HepG2 (cell line): ENCODE measurements around the gene TOP1. TPM values are rescaled to one million over a fixed set of nuclear protein-coding genes. Genes with fewer than 3 reads are reported as not detected.

Source experiments
- ATAC-seq: fragments of 200-7000 bp; cut with Tn5 transposase; 3 replicates; pipeline ENCODE4 v1.9.1; 2020; ENCODE audit warnings: mild to moderate bottlenecking, moderate library complexity
- BruUV-seq: library from RNA; stranded (reverse); fragments of 400-500 nt; replicated peaks from 2 replicates; lab custom pipeline; 2021; lab: Mats Ljungman, UMichigan
- CTCF ChIA-PET: fragments of 300-600 bp; formaldehyde crosslinking; extraction: SDS; loops from one replicate; lab custom pipeline; 2021; ENCODE audit warnings: low total read pairs, inconsistent platforms, low intra/inter-chr PET ratio; lab: Yijun Ruan, JAX
- POLR2A ChIA-PET: fragments of 350-600 bp; sonication (Branson Sonifier 250); formaldehyde crosslinking; loops from one replicate; lab custom pipeline; 2020; ENCODE audit warnings: antibody characterized with exemption, inconsistent platforms; lab: Yijun Ruan, JAX
- DNase-seq: peaks from one replicate; pipeline ENCODE4 v3.0.0-alpha.2; 2015; ENCODE audit warnings: low spot score
- FAIRE-seq: peaks from 3 replicates; lab custom pipeline; 2011; peaks lifted over from hg19 to GRCh38; lab: Jason Lieb, UNC
- H2AFZ ChIP-seq: one replicate; pipeline ENCODE4 v1.6.1; 2011; ENCODE audit warnings: low read length, inconsistent platforms
- H3K27ac ChIP-seq: fragments of 300-600 bp; 3 replicates; pipeline ENCODE4 v1.8.0; 2011; ENCODE audit warnings: mixed run types, mild to moderate bottlenecking, mixed read lengths, low read length, inconsistent platforms; ENCODE audit not compliant: insufficient read depth; ENCODE audit errors: extremely low read length
- H3K27me3 ChIP-seq, 2 experiments: fragments of 200-600 bp in 1 of 2; 2 replicates in 1 of 2; 3 replicates in 1 of 2; pipeline versions ENCODE4 v1.6.0 to v1.8.0; 2011; ENCODE audit warnings: low read length in 2 of 2, mild to moderate bottlenecking in 2 of 2, moderate library complexity in 2 of 2, inconsistent platforms in 1 of 2; ENCODE audit not compliant: insufficient read depth in 2 of 2, control insufficient read depth in 1 of 2
- H3K36me3 ChIP-seq, 2 experiments: fragments of 200-600 bp in 1 of 2; replicated peaks in 1 of 2; 2 replicates in 1 of 2; 3 replicates in 1 of 2; pipeline versions ENCODE4 v1.5.1 to v1.8.0; 2011; ENCODE audit warnings: low read length in 2 of 2, inconsistent platforms in 1 of 2; ENCODE audit not compliant: insufficient read depth in 2 of 2, control insufficient read depth in 1 of 2
- H3K4me1 ChIP-seq: 2 replicates; pipeline ENCODE4 v1.5.1; 2012; ENCODE audit warnings: low read length, inconsistent platforms; ENCODE audit not compliant: insufficient read depth
- H3K4me2 ChIP-seq: 2 replicates; pipeline ENCODE4 v1.6.0; 2011; ENCODE audit warnings: low read depth, low read length, inconsistent platforms
- H3K4me3 ChIP-seq, 3 experiments: fragments of 200-600 bp in 1 of 3; sonication (generic), shearing (Covaris generic) in 1 of 3; replicated peaks in 1 of 3; 2 replicates each; pipeline ENCODE4 v1.5.1; 2011 to 2016; ENCODE audit warnings: low read length in 3 of 3, inconsistent platforms in 2 of 3, low read depth in 2 of 3, mild to moderate bottlenecking in 2 of 3, control low read depth in 1 of 3, mixed read lengths in 1 of 3; ENCODE audit not compliant: insufficient read depth in 1 of 3
- H3K79me2 ChIP-seq: one replicate; pipeline ENCODE4 v1.6.1; 2011; ENCODE audit warnings: low read length, inconsistent platforms; ENCODE audit not compliant: insufficient read depth
- H3K9ac ChIP-seq: 2 replicates; pipeline ENCODE4 v1.6.0; 2011; ENCODE audit warnings: mild to moderate bottlenecking, low read depth, low read length, inconsistent platforms; ENCODE audit not compliant: insufficient read depth
- H3K9me3 ChIP-seq: 2 replicates; pipeline ENCODE4 v1.5.1; 2012; ENCODE audit warnings: mild to moderate bottlenecking, low read length
- H4K20me1 ChIP-seq: 2 replicates; pipeline ENCODE4 v1.6.0; 2011; ENCODE audit warnings: inconsistent platforms, mild to moderate bottlenecking, low read length, moderate library complexity; ENCODE audit not compliant: insufficient read depth
- AHR ChIP-seq: IDR thresholded peaks from 2 replicates; pipeline ENCODE4 v1.6.1; 2018; ENCODE audit warnings: missing genetic modification reagents, missing compliant biosample characterization
- ARID2 ChIP-seq: sonication (generic); formaldehyde crosslinking; IDR thresholded peaks from 2 replicates; pipeline ENCODE4 v1.8.1; 2022; ENCODE audit warnings: mild to moderate bottlenecking, missing genetic modification reagents, borderline replicate concordance
- BRCA1 ChIP-seq: sonication (generic); formaldehyde crosslinking; IDR thresholded peaks from 2 replicates; pipeline ENCODE4 v1.4.0; 2020; ENCODE audit warnings: missing genetic modification reagents
- CHD4 ChIP-seq: fragments of 200-600 bp; sonication (generic); IDR thresholded peaks from 2 replicates; pipeline ENCODE4 v1.7.0; 2017; ENCODE audit warnings: mild to moderate bottlenecking, low read length, borderline replicate concordance
- KDM5B ChIP-seq: sonication (generic); formaldehyde crosslinking; IDR thresholded peaks from 2 replicates; pipeline ENCODE4 v1.4.0; 2020; ENCODE audit warnings: missing genetic modification reagents, mild to moderate bottlenecking, borderline replicate concordance
- TSC22D2 ChIP-seq: sonication (generic); formaldehyde crosslinking; IDR thresholded peaks from 2 replicates; pipeline ENCODE4 v1.5.1; 2020; ENCODE audit warnings: missing genetic modification reagents, mild to moderate bottlenecking, borderline replicate concordance
- ZFP90 ChIP-seq: sonication (generic); formaldehyde crosslinking; IDR thresholded peaks from 2 replicates; pipeline ENCODE4 v1.8.0; 2022; ENCODE audit warnings: missing genetic modification reagents, mild to moderate bottlenecking, inconsistent platforms, borderline replicate concordance
- ZNF354B ChIP-seq: sonication (generic); formaldehyde crosslinking; IDR thresholded peaks from 2 replicates; pipeline ENCODE4 v1.8.0; 2022; ENCODE audit warnings: mild to moderate bottlenecking, missing genetic modification reagents
- WGBS: methylation state at CpG from one replicate; pipeline ENCODE4 v1.1.6; 2017; ENCODE audit warnings: low lambda C conversion rate; 5-methylcytosine and 5-hydroxymethylcytosine counted together
- in situ Hi-C: cut with HindIII; loops from 2 replicates; pipeline ENCODE4 v1.10.0; 2017; ENCODE audit warnings: low pct_unique_long_range_greater_than_20kb; ENCODE audit not compliant: extremely low pct_ligation_motif_present
- intact Hi-C: fragments of 100-400 bp; cut with micrococcal nuclease; formaldehyde crosslinking; loops from one replicate; pipeline ENCODE4 v1.10.0; 2022; ENCODE audit not compliant: unreplicated experiment
- polyA plus RNA-seq, 8 experiments: library from polyadenylated mRNA; depleted of rRNA in 3 of 8; stranded (reverse) in 7 of 8; unstranded in 1 of 8; fragments of >200 nt; fragmentation: Illumina TruSeq in 4 of 8; extraction: Trizol in 4 of 8; gene quantifications; 2 replicates each; pipeline versions ENCODE4 v1.2.1 to v1.2.3, GENCODE V29; 2011 to 2016; ENCODE audit warnings: low read depth in 4 of 8, missing spikeins in 1 of 8, mixed read lengths in 1 of 8; ENCODE audit not compliant: insufficient read depth in 1 of 8
- total RNA-seq, 5 experiments: library from RNA; depleted of rRNA; stranded (reverse); fragments of >200 nt; fragmentation: Illumina TruSeq; extraction: Trizol; gene quantifications; 2 replicates each; pipeline ENCODE4 v1.2.3, GENCODE V29; 2016; ENCODE audit warnings: low read depth in 1 of 5
- TF ChIP-seq, protein P1 (sequence below): sonication (generic); formaldehyde crosslinking; IDR thresholded peaks from 2 replicates; pipeline ENCODE4 v1.5.1; 2020; ENCODE audit warnings: mild to moderate bottlenecking, missing genetic modification reagents, moderate library complexity
- TF ChIP-seq, protein P2 (sequence below): sonication (generic); formaldehyde crosslinking; IDR thresholded peaks from 2 replicates; pipeline ENCODE4 v1.5.0; 2020; ENCODE audit warnings: mild to moderate bottlenecking, missing genetic modification reagents

The TOP1 gene
- total and polyA plus RNA-seq, 2 of the 13 experiments (the other 11 are each of a cell fraction or from before 2014, with no cell fraction given) = 10.2 to 19.4 TPM

DNA sequence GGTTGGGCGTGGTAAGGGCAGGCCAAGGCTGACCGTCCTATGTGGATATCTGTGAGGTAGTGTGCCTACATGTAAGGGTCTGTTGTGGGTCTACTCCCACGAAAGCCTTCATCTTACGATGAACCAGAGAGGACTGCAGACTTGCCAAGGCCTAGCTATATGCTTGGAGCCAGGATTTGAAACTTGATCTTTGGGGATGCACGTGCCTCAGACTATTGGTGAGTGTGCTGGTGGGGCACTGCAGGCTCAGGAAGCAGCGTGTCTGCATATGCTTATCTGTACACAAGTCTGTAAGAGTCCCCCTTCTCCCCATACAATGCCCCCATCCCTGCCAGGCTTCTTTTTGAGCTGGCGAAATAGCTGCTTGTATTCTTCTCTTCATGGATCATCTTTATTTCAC, 126.6 kb downstream of the TOP1 start (continued):
- TF ChIP-seq, protein P1, sequence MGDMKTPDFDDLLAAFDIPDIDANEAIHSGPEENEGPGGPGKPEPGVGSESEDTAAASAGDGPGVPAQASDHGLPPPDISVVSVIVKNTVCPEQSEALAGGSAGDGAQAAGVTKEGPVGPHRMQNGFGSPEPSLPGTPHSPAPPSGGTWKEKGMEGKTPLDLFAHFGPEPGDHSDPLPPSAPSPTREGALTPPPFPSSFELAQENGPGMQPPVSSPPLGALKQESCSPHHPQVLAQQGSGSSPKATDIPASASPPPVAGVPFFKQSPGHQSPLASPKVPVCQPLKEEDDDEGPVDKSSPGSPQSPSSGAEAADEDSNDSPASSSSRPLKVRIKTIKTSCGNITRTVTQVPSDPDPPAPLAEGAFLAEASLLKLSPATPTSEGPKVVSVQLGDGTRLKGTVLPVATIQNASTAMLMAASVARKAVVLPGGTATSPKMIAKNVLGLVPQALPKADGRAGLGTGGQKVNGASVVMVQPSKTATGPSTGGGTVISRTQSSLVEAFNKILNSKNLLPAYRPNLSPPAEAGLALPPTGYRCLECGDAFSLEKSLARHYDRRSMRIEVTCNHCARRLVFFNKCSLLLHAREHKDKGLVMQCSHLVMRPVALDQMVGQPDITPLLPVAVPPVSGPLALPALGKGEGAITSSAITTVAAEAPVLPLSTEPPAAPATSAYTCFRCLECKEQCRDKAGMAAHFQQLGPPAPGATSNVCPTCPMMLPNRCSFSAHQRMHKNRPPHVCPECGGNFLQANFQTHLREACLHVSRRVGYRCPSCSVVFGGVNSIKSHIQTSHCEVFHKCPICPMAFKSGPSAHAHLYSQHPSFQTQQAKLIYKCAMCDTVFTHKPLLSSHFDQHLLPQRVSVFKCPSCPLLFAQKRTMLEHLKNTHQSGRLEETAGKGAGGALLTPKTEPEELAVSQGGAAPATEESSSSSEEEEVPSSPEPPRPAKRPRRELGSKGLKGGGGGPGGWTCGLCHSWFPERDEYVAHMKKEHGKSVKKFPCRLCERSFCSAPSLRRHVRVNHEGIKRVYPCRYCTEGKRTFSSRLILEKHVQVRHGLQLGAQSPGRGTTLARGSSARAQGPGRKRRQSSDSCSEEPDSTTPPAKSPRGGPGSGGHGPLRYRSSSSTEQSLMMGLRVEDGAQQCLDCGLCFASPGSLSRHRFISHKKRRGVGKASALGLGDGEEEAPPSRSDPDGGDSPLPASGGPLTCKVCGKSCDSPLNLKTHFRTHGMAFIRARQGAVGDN (CRISPR knock-in tag) = no peak
- TF ChIP-seq, protein P2, sequence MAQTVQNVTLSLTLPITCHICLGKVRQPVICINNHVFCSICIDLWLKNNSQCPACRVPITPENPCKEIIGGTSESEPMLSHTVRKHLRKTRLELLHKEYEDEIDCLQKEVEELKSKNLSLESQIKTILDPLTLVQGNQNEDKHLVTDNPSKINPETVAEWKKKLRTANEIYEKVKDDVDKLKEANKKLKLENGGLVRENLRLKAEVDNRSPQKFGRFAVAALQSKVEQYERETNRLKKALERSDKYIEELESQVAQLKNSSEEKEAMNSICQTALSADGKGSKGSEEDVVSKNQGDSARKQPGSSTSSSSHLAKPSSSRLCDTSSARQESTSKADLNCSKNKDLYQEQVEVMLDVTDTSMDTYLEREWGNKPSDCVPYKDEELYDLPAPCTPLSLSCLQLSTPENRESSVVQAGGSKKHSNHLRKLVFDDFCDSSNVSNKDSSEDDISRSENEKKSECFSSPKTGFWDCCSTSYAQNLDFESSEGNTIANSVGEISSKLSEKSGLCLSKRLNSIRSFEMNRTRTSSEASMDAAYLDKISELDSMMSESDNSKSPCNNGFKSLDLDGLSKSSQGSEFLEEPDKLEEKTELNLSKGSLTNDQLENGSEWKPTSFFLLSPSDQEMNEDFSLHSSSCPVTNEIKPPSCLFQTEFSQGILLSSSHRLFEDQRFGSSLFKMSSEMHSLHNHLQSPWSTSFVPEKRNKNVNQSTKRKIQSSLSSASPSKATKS (CRISPR knock-in tag) = no peak

DNA sequence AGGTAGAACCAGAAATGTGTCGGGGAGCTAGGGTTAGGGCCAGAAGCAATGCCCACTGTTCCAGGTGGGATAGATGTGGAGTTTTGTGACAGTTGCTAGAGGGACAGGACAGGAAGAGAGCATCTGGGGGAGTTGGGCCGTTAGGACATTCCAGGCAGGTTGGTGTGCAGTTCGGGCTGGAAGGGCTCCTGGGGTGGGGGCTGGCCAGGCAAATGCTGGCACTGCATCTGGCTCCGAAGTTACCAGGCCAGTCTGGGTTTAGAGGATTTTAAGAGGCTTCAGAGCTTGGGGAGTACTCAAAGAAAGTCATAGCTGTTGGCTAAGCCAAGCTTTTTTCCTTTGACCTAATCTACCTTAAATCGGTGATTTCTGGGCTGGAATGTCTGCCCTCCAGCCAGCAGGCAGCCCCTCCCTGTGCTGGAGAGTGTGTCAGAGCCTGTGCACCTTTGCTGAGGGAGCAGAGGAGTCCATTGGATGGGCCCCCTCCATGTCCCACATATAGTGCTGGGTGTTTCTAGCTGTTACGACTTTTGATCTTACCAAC, 129.5 kb downstream of the TOP1 start:
- no peaks in the 10 kb centered on the region for H3K27me3 ChIP-seq
- ChIA-PET POLR2A (interaction anchor here (1.4 kb wide), 1 partner anchor 20 kb away, joined by 4 read pairs; no protein-coding TSS in a partner anchor), CTCF (no interaction called here)
- peaks cover 58% of the 10 kb centered on the region for H3K79me2 ChIP-seq
- peaks cover 26% of the 10 kb centered on the region; the same call in 1 of the 2 replicates for H3K4me1 ChIP-seq
- H3K9ac ChIP-seq = no peak overlapping the region
- TF ChIP-seq KDM5B (CRISPR knock-in tag) = no peak
- no peak for TF ChIP-seq AHR (CRISPR knock-in tag)
- TF ChIP-seq BRCA1 (CRISPR knock-in tag) = no peak
- TF ChIP-seq CHD4 = no peak
- TF ChIP-seq TSC22D2 (CRISPR knock-in tag) = no peak
- no peak for TF ChIP-seq ARID2 (CRISPR knock-in tag)
- TF ChIP-seq ZNF354B = no peak
- TF ChIP-seq ZFP90 (CRISPR knock-in tag) = no peak
- H3K36me3 ChIP-seq = peaks cover 32 to 67% of the 10 kb centered on the region in 2 experiments
- H3K4me2 ChIP-seq = no peak overlapping the region
- no peak for ATAC-seq
- BruUV-seq = no TSS peak
- H2AFZ ChIP-seq = no peak overlapping the region
- intact Hi-C loops (no loop called here), in situ Hi-C loops (no loop called here)
- no peak for FAIRE-seq
- no peak for DNase-seq
- WGBS = 95% methylated on average over 6 of the region's 6 CpGs
- H3K27ac ChIP-seq = no peak overlapping the region
- H4K20me1 ChIP-seq = peaks cover 43% of the 10 kb centered on the region
- no peak overlapping the region for H3K4me3 ChIP-seq
- no peaks in the 10 kb centered on the region for H3K9me3 ChIP-seq
